HCT116 (cell line): ENCODE results near the gene CDH23. TPM values are rescaled to one million over a fixed set of nuclear protein-coding genes. Genes with fewer than 3 reads are reported as not detected.

Experiments
- ATAC-seq: fragments of 200-7000 bp; cut with Tn5 transposase; 2 replicates; pipeline ENCODE4 v1.9.1; 2020; ENCODE audit warnings: mild to moderate bottlenecking, moderate library complexity
- BruUV-seq: library from RNA; stranded (reverse); fragments of 400-500 nt; replicated peaks from 2 replicates; lab custom pipeline; 2021; lab: Mats Ljungman, UMichigan
- CTCF ChIA-PET: fragments of 300-600 bp; sonication (Branson Sonifier 250); formaldehyde crosslinking; loops from one replicate; lab custom pipeline; 2021; ENCODE audit warnings: antibody characterized with exemption; lab: Charles Lee
- POLR2A ChIA-PET: fragments of 300-600, 350-600 bp; sonication (Branson Sonifier 250); formaldehyde crosslinking; loops from one replicate; lab custom pipeline; 2021; ENCODE audit warnings: antibody characterized with exemption; lab: Charles Lee
- RAD21 ChIA-PET, 2 experiments: fragments of 300-600 bp; sonication (Branson Sonifier 250); formaldehyde crosslinking; loops; one replicate each; lab custom pipeline; 2023; ENCODE audit warnings: low total read pairs in 2 of 2; ENCODE audit not compliant: uncharacterized antibody in 2 of 2, unreplicated experiment in 2 of 2, low non-redundant PET in 1 of 2; lab: Charles Lee
- DNase-seq: peaks from one replicate; pipeline ENCODE4 v3.0.0-alpha.2; 2010; ENCODE audit warnings: low read depth, low spot score
- H2AFZ ChIP-seq: fragments of 200-600 bp; shearing (Covaris generic), sonication (generic); 2 replicates; pipeline ENCODE4 v1.6.1; 2017; ENCODE audit warnings: low read depth, mixed run types, mixed read lengths, antibody characterized with exemption, low read length; ENCODE audit not compliant: poor library complexity, severe bottlenecking
- H3K27ac ChIP-seq: 2 replicates; pipeline ENCODE4 v1.5.1; 2012; ENCODE audit warnings: low read depth, low read length
- H3K27me3 ChIP-seq: fragments of 200-600 bp; sonication (generic); 2 replicates; pipeline ENCODE4 v1.6.1; 2016; ENCODE audit warnings: mixed run types, low read length, mixed read lengths; ENCODE audit not compliant: insufficient read depth
- H3K36me3 ChIP-seq, 2 experiments: fragments of 200-500 bp in 1 of 2; fragments of 200-600 bp in 1 of 2; sonication (Bioruptor generic) in 1 of 2; sonication (generic) in 1 of 2; 2 replicates each; pipeline versions ENCODE4 v1.5.1 to v1.6.1; 2014 to 2016; ENCODE audit warnings: low read length in 2 of 2, inconsistent platforms in 1 of 2, mixed read lengths in 1 of 2, mixed run types in 1 of 2; ENCODE audit not compliant: insufficient read depth in 2 of 2, control insufficient read depth in 1 of 2
- H3K4me1 ChIP-seq, 2 experiments: fragments of 200-600 bp in 1 of 2; sonication (generic) in 1 of 2; 2 replicates each; pipeline versions ENCODE4 v1.5.1 to v1.6.1; 2012 to 2017; ENCODE audit warnings: low read length in 2 of 2, inconsistent platforms in 1 of 2, mild to moderate bottlenecking in 1 of 2, mixed read lengths in 1 of 2, mixed run types in 1 of 2, moderate library complexity in 1 of 2; ENCODE audit not compliant: insufficient read depth in 2 of 2, control insufficient read depth in 1 of 2
- H3K4me2 ChIP-seq: fragments of 200-600 bp; sonication (generic); 2 replicates; pipeline ENCODE4 v1.6.1; 2017; ENCODE audit warnings: mixed run types, low read length, mixed read lengths
- H3K4me3 ChIP-seq, 2 experiments: fragments of 200-600 bp in 1 of 2; sonication (generic) in 1 of 2; replicated peaks in 1 of 2; 2 replicates each; pipeline ENCODE4 v1.5.1; 2011 to 2016; ENCODE audit warnings: low read length in 2 of 2, control low read depth in 1 of 2, low read depth in 1 of 2, mild to moderate bottlenecking in 1 of 2, mixed read lengths in 1 of 2, mixed run types in 1 of 2
- H3K79me2 ChIP-seq: fragments of 200-600 bp; sonication (generic); 2 replicates; pipeline ENCODE4 v1.6.1; 2017; ENCODE audit warnings: mild to moderate bottlenecking, mixed run types, low read length, moderate library complexity, mixed read lengths; ENCODE audit not compliant: insufficient read depth
- H3K9ac ChIP-seq: fragments of 200-600 bp; sonication (generic); 2 replicates; pipeline ENCODE4 v1.6.1; 2016; ENCODE audit warnings: low read length, mixed read lengths
- H3K9me2 ChIP-seq: fragments of 200-600 bp; sonication (generic), shearing (Covaris generic); 2 replicates; pipeline ENCODE4 v1.6.1; 2017; ENCODE audit warnings: mixed run types, mild to moderate bottlenecking, moderate library complexity; ENCODE audit not compliant: insufficient read depth
- H3K9me3 ChIP-seq, 2 experiments: fragments of 200-500 bp in 1 of 2; fragments of 200-600 bp in 1 of 2; sonication (Bioruptor generic) in 1 of 2; sonication (generic) in 1 of 2; 2 replicates each; pipeline ENCODE4 v1.6.1; 2014 to 2017; ENCODE audit warnings: low read length in 2 of 2, mixed read lengths in 2 of 2, inconsistent platforms in 1 of 2, low read depth in 1 of 2, mild to moderate bottlenecking in 1 of 2, mixed run types in 1 of 2, moderate library complexity in 1 of 2; ENCODE audit not compliant: control insufficient read depth in 1 of 2, insufficient read depth in 1 of 2
- H4K20me1 ChIP-seq: fragments of 200-600 bp; sonication (generic), shearing (Covaris generic); 2 replicates; pipeline ENCODE4 v1.6.1; 2017; ENCODE audit warnings: mixed run types, mild to moderate bottlenecking, moderate library complexity; ENCODE audit not compliant: insufficient read depth
- ATF3 ChIP-seq: IDR thresholded peaks from 2 replicates; pipeline ENCODE4 v1.6.1; 2012
- CTCF ChIP-seq, 3 experiments: fragments of 200-600 bp in 1 of 3; sonication (generic) in 1 of 3; IDR thresholded peaks in 2 of 3; conservative IDR thresholded peaks in 1 of 3; 2 replicates each; pipeline ENCODE4 v1.5.1; 2012 to 2017; ENCODE audit warnings: low read depth in 2 of 3, low read length in 2 of 3, antibody characterized with exemption in 1 of 3, borderline replicate concordance in 1 of 3, control low read depth in 1 of 3, mild to moderate bottlenecking in 1 of 3, mixed read lengths in 1 of 3, mixed run types in 1 of 3, moderate library complexity in 1 of 3; ENCODE audit not compliant: insufficient read depth in 1 of 3
- EZH2phosphoT487 ChIP-seq: fragments of 200-600 bp; IDR thresholded peaks from 2 replicates; pipeline ENCODE4 v1.6.1; 2018; ENCODE audit warnings: antibody characterized with exemption, borderline replicate concordance
- JUND ChIP-seq: IDR thresholded peaks from 2 replicates; pipeline ENCODE4 v1.6.1; 2012
- MAX ChIP-seq: IDR thresholded peaks from 2 replicates; pipeline ENCODE4 v1.6.1; 2012
- YY1 ChIP-seq: IDR thresholded peaks from 2 replicates; pipeline ENCODE4 v1.6.1; 2011; ENCODE audit warnings: low read length, low read depth, moderate library complexity, mild to moderate bottlenecking; ENCODE audit not compliant: insufficient replicate concordance; ENCODE audit errors: extremely low read depth
- ZBTB33 ChIP-seq: IDR thresholded peaks from 2 replicates; pipeline ENCODE4 v1.6.1; 2011; ENCODE audit warnings: mild to moderate bottlenecking, low read length, moderate library complexity; ENCODE audit not compliant: insufficient replicate concordance; ENCODE audit errors: extremely low read depth
- intact Hi-C: fragments of 100-400 bp; cut with micrococcal nuclease; formaldehyde crosslinking; loops from 2 replicates; pipeline ENCODE4 v1.10.0; 2022
- total RNA-seq: library from RNA; stranded (reverse); gene quantifications from one replicate; pipeline ENCODE4 v1.2.1, GENCODE V29; 2021; ENCODE audit not compliant: unreplicated experiment

Gene CDH23
- total RNA-seq, 1 experiment from 2014 or later, result not detected

- ChIA-PET POLR2A (no interaction called here), RAD21 (no interaction called here), CTCF (interaction anchor here (1.0 kb wide), 1 partner anchor 29 kb away, joined by 4 read pairs; no protein-coding TSS in a partner anchor)
- Histone ChIP-seq H3K4me2 (no peak overlapping the region), H3K27ac (no peak overlapping the region), H3K79me2 (no peaks in the 10 kb centered on the region), H3K9me2 (no peaks in the 10 kb centered on the region), H3K9ac (no peak overlapping the region), H3K27me3 (no peaks in the 10 kb centered on the region), H2AFZ (no peak overlapping the region), H3K36me3 (no peaks in the 10 kb centered on the region), H3K9me3 (no peaks in the 10 kb centered on the region), H4K20me1 (no peaks in the 10 kb centered on the region), H3K4me1 (peaks cover 22 to 40% of the 10 kb centered on the region in 2 experiments), H3K4me3 (no peak overlapping the region)
- TF ChIP-seq ZBTB33 (no peak), EZH2phosphoT487 (no peak), CTCF (IDR thresholded peaks at IDR 0.05 in 2 of 3, conservative IDR thresholded peaks at IDR 0.05 in 1 of 3; ENCODE audit: borderline replicate concordance in 1 of 3, insufficient read depth in 1 of 3, low read depth in 2 of 3, low read length in 2 of 3) (peak in 2 of 3 experiments; percentile 30 to 41; a peak in 2 of 6 replicates)
- intact Hi-C loops, result no loop called here
- ATAC-seq (peak; percentile 70), DNase-seq (no peak)
- no TSS peak for BruUV-seq
Observed at GRCh38 chr10:71368643-71369042, 28.1 kb upstream of the CDH23 start.

- no peak overlapping the region for H3K4me2 ChIP-seq
- no peak overlapping the region for H3K27ac ChIP-seq
- no peaks in the 10 kb centered on the region for H3K9me2 ChIP-seq
- no peak overlapping the region for H3K9ac ChIP-seq
- H3K4me1 ChIP-seq, result peaks cover 13 to 32% of the 10 kb centered on the region in 2 experiments
- DNase-seq (no peak), ATAC-seq (no peak)
- no peaks in the 10 kb centered on the region for H3K36me3 ChIP-seq
- no peaks in the 10 kb centered on the region for H3K79me2 ChIP-seq
- H2AFZ ChIP-seq, result no peak overlapping the region
- BruUV-seq, result no TSS peak
- ChIA-PET RAD21 (no interaction called here), CTCF (interaction anchor here (1.0 kb wide), 1 partner anchor 30 kb away, joined by 4 read pairs; no protein-coding TSS in a partner anchor), POLR2A (no interaction called here)
- no peak overlapping the region for H3K4me3 ChIP-seq
- no peaks in the 10 kb centered on the region for H3K9me3 ChIP-seq
- no peaks in the 10 kb centered on the region for H3K27me3 ChIP-seq
- no peak for TF ChIP-seq JUND
- TF ChIP-seq ATF3, result no peak
- no peak for TF ChIP-seq MAX
- TF ChIP-seq YY1, result no peak
- H4K20me1 ChIP-seq, result no peaks in the 10 kb centered on the region
- intact Hi-C loops, result no loop called here
Observed at GRCh38 chr10:71369602-71370001, 27.1 kb upstream of the CDH23 start.
